Cardiac muscle cell (in vitro differentiated cells and primary cell): ENCODE measurements around the gene FHIP1B. TPM values are rescaled to one million over a fixed set of nuclear protein-coding genes. Genes with fewer than 3 reads are reported as not detected.
"Not testable (repeated sequence)": the region's sequence is repeated elsewhere in the genome, so short reads cannot be mapped to it uniquely, and the experiment has no call there.

Experiments used
- DNase-seq, 2 donors: peaks; one replicate each; pipeline versions ENCODE4 v3.0.0 to v3.0.0-alpha.2; 2010 to 2017; ENCODE audit warnings: low read depth in 1 of 2, low spot score in 1 of 2
- H3K27ac ChIP-seq: fragments of 200-600 bp; sonication (generic); 2 replicates; pipeline ENCODE4 v1.5.1; 2016
- H3K27me3 ChIP-seq: fragments of 200-600 bp; sonication (generic); 2 replicates; pipeline ENCODE4 v1.6.0; 2016; ENCODE audit warnings: control low read depth
- H3K36me3 ChIP-seq: fragments of 200-600 bp; sonication (generic); 2 replicates; pipeline ENCODE4 v1.5.1; 2016; ENCODE audit warnings: control low read depth
- H3K4me1 ChIP-seq: fragments of 200-600 bp; sonication (generic); 2 replicates; pipeline ENCODE4 v1.8.1; 2017; ENCODE audit warnings: low read depth, mild to moderate bottlenecking, mixed run types
- H3K4me3 ChIP-seq: fragments of 200-600 bp; sonication (generic); 2 replicates; pipeline ENCODE4 v1.5.1; 2016; ENCODE audit warnings: mild to moderate bottlenecking
- H3K9me3 ChIP-seq: fragments of 200-600 bp; sonication (generic); 2 replicates; pipeline ENCODE4 v1.5.1; 2017; ENCODE audit warnings: low read depth, mild to moderate bottlenecking, control low read depth
- CTCF ChIP-seq: IDR thresholded peaks from 2 replicates; pipeline ENCODE4 v1.5.1; 2012; ENCODE audit warnings: low read depth, mild to moderate bottlenecking, low read length
- polyA plus RNA-seq: library from polyadenylated mRNA; unstranded; fragments of >200 nt; fragmentation: Nextera tagmentation; extraction: Ambion mirVana; gene quantifications from 2 replicates; pipeline ENCODE4 v1.2.1, GENCODE V29; 2016
- total RNA-seq: library from RNA; depleted of rRNA; stranded (reverse); fragments of >200 nt; gene quantifications from 2 replicates; pipeline ENCODE4 v1.2.3, GENCODE V29; 2016

The FHIP1B gene
- total and polyA plus RNA-seq, 2 experiments from 2014 or later: 32.2 to 46.8 TPM

- Histone ChIP-seq H3K27me3 (no peaks in the 10 kb centered on the region), H3K4me3 (no peak overlapping the region), H3K4me1 (no peaks in the 10 kb centered on the region), H3K9me3 (no peaks in the 10 kb centered on the region), H3K36me3 (no peaks in the 10 kb centered on the region), H3K27ac (no peak overlapping the region)
- no peak for DNase-seq
- TF ChIP-seq CTCF: no peak
Observed at GRCh38 chr11:6258141-6258540, 23.7 kb upstream of the FHIP1B start.

GRCh38 chr11:6253197-6253596 is 18.8 kb upstream of the FHIP1B start:
- Histone ChIP-seq H3K36me3 (no peaks in the 10 kb centered on the region), H3K9me3 (no peaks in the 10 kb centered on the region), H3K4me3 (no peak overlapping the region), H3K27ac (no peak overlapping the region), H3K4me1 (peaks cover 6% of the 10 kb centered on the region), H3K27me3 (no peaks in the 10 kb centered on the region)
- no peak for TF ChIP-seq CTCF
- no peak for DNase-seq

GRCh38 chr11:6251990-6252473 is 17.6 kb upstream of the FHIP1B start:
- TF ChIP-seq CTCF: no peak
- Histone ChIP-seq H3K36me3 (no peaks in the 10 kb centered on the region), H3K27me3 (no peaks in the 10 kb centered on the region), H3K9me3 (no peaks in the 10 kb centered on the region), H3K4me3 (no peak overlapping the region), H3K4me1 (peaks cover 6% of the 10 kb centered on the region), H3K27ac (no peak overlapping the region)
- peak in 1 of 2 donors; percentile 71 for DNase-seq

- no peaks in the 10 kb centered on the region for H3K9me3 ChIP-seq
- H3K4me1 ChIP-seq: peaks cover 6% of the 10 kb centered on the region
- no peaks in the 10 kb centered on the region for H3K36me3 ChIP-seq
- H3K4me3 ChIP-seq: no peak overlapping the region
- DNase-seq: peak; percentile 76 to 79
- H3K27me3 ChIP-seq: no peaks in the 10 kb centered on the region
- TF ChIP-seq CTCF: peak; percentile 84
- no peak overlapping the region for H3K27ac ChIP-seq
Observed at GRCh38 chr11:6251120-6251733, 16.8 kb upstream of the FHIP1B start.

GRCh38 chr11:6249770-6250555 is 15.5 kb upstream of the FHIP1B start:
- TF ChIP-seq CTCF: no peak
- peak in 1 of 2 donors; percentile 96 for DNase-seq
- no peak overlapping the region for H3K27ac ChIP-seq

GRCh38 chr11:6248897-6249296 is 14.5 kb upstream of the FHIP1B start:
- not testable (repeated sequence) for H3K27ac ChIP-seq

More at GRCh38 chr11:6249770-6250555, 15.5 kb upstream of the FHIP1B start:
- Histone ChIP-seq H3K27me3 (no peaks in the 10 kb centered on the region), H3K4me3 (no peak overlapping the region), H3K36me3 (no peaks in the 10 kb centered on the region), H3K4me1 (peaks cover 6% of the 10 kb centered on the region), H3K9me3 (no peaks in the 10 kb centered on the region)

More at GRCh38 chr11:6248897-6249296, 14.5 kb upstream of the FHIP1B start:
- H3K9me3 ChIP-seq, H3K4me3 ChIP-seq, H3K36me3 ChIP-seq, DNase-seq, H3K27me3 ChIP-seq, H3K4me1 ChIP-seq: not testable (repeated sequence)
